Activated CD8-positive, alpha-beta memory T cell treated with anti-CD3 and anti-CD28 coated beads for 24 hours (primary cell): ENCODE measurements around the gene PGPEP1.
"Not testable (repeated sequence)": the region's sequence is repeated elsewhere in the genome, so short reads cannot be mapped to it uniquely, and the experiment has no call there.

Experiments
- DNase-seq: peaks from one replicate; pipeline ENCODE4 v3.0.0-alpha.2; 2020

The PGPEP1 gene

DNA sequence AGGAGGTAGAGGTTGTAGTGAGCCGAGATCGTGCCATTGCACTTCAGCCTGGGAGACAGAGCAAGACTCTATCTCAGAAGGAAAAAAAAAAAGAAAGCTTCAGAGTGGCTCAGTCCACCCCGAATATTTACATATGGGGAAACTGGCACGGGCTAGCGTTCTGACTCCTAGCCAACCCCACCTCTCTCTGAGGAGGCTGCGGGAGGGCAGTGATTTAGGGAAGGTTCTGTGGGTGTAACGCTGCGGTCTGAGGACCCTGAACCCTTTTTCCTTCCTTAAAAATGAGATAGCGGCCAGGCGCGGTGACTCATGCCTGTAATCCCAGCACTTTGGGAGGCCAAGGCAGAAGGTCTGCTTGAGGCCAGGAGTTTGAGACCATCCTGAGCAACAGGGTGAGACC, 52.0 kb downstream of the PGPEP1 start:
- DNase-seq, result no peak

GRCh38 chr19:18392926-18393325, 52.5 kb downstream of the PGPEP1 start:
- DNase-seq, result no peak

GRCh38 chr19:18393836-18394235, 53.4 kb downstream of the PGPEP1 start:
- no peak for DNase-seq

GRCh38 chr19:18396471-18397241, 56.3 kb downstream of the PGPEP1 start:
- DNase-seq, result no peak

DNA sequence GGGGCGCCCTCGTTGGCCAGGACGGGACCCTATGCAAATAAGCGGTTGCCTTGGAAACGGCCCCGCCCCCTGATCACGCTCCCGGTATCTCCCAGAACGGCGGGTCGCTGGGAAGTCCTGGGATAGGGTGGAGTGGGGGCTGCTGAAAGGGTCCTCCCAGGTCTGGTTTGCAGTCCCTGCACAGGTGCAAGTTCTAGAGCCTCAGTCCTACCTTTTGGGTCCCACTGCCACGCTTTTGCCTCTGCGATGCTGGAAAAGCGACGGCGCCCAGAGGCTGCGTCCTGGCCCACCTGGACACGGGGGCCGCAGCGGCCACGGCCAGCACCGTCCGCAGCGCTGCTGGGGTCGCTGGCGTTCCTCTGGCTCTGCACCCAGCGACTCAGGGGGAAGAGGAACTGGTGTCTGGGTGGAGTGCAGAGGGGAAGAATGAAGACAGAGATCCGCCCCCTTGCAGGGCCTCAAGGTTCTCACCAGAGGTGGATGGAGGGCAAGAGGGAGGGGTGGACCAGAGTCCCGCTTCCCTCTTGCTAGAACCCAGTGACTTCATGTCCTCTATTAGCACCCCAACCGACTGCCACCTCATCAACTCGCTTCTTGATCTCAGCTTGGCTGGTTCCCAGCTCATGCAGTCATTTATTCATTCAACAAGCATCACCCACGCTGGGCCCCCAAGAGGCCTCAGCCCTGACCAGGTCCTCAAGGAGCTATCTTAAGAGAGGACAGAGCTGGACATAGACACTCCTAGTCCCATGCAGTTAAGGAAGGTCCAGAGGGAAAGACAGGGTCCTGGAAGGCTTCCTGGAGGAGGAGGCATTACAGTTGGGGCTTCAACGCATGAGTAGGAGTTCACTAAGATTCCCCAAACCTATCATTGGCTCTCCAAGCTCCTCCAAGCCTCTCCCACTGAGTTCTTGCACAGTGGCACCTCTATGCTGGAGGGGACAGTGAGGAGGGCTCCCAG, 57.1 kb downstream of the PGPEP1 start, which contains the start of gene LRRC25:
TSS of gene LRRC25 (minus strand) at position 381 of the 961 bp plus-strand sequence. CDS start 659 bp downstream, outside the sequence.
- DNase-seq, result no peak

DNA sequence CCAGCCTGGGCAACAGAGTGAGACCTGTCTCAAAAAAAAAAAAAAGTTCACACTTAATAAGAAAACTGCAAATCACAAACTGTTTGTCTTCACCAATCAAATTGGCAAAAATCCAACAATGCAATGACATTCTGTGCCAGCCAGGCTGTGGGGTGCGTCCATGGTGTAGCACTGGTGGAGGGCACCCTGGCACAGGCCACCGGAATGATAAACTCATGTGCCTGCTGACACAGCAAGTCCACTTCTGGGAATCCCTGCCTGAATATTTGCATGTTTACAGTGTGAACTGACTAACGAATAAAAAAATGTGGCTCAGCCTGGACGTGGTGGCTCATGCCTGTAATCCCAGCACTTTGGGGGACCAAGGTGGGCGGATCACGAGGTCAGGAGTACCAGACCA, 58.6 kb downstream of the PGPEP1 start:
- no peak for DNase-seq

DNA sequence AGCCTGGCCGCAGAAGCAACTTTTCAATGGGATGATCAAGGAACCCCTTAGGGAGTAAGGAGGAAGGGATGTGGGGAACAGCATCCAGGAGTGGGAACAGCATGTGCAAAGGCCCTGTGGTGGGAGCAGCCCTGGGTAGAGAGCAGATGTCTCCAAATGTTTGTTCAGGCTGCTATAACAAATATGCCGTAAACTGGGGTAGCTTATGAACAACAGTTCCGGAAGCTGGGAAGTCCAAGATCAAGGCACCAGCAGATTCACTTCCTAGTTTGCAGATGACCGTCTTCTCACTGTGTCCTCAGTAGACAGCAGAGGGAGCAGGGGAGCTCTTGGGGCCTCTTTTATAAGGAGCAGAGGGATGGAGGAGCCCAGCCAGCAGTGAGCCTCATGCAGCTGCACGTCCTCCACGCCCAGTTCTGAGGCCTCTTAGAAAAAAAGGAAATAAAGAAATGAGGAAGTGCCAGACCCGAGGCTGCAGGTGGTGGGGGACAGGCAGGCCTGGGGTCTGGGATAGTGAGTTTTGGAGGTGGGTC, 61.2 kb downstream of the PGPEP1 start:
- no peak for DNase-seq

GRCh38 chr19:18402455-18403248, 62.3 kb downstream of the PGPEP1 start:
- DNase-seq, result not testable (repeated sequence)

GRCh38 chr19:18405754-18406153, 65.4 kb downstream of the PGPEP1 start:
- DNase-seq, result not testable (repeated sequence)

- DNase-seq, result no peak
Measured at GRCh38 chr19:18406749-18407148, 66.4 kb downstream of the PGPEP1 start.

DNA sequence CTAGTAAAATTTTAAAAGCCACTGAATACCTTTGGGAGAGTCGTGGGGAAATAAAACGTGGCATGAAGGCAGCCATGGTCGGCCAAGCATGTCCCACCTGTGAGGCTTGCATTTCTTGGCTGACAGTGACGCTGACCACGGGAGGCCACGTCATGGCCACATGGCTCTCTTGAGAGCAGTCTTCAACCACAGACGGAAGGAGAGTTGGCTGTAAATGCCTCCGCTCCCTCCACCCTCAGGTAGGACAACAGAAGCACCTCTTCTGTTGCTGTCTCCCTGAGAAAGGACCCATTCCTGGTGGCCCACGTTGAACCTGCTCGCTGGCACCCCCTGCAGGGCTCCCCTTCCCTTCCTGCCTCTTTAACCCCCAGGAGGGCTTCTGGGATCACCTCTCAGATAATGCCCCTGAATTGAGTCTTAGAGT, 67.7 kb downstream of the PGPEP1 start:
- DNase-seq, result peak; percentile 65

DNA sequence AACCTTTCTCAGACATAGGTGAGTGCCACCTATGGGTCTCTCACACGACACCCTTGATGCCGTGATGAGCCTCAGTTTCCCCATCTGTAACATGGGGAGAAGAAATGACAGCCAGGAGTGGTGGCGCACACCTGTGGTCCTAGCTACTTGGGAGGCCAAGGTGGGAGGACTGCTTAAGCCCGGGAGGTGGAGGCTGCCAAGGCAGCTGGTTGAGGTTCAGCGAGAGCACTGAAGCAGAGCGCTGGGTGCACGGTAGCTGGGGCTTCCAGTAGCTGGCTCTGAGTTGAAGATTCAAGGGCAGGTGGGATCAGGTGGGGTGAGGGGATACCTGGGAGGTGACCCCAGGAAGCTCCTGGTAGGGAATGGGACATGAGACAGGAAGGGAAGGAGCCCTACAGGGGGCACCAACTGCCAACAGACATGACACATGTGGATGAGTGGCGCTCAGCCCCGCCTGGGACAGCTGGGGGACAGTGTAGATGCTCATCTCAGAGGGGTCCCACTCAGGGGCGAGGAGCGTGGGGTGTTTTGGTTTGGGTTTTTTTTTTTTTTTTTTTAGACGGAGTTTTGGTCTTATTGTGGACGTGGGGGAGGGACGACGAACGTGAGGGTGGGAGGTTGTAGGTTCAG, 72.3 kb downstream of the PGPEP1 start:
- no peak for DNase-seq

DNA sequence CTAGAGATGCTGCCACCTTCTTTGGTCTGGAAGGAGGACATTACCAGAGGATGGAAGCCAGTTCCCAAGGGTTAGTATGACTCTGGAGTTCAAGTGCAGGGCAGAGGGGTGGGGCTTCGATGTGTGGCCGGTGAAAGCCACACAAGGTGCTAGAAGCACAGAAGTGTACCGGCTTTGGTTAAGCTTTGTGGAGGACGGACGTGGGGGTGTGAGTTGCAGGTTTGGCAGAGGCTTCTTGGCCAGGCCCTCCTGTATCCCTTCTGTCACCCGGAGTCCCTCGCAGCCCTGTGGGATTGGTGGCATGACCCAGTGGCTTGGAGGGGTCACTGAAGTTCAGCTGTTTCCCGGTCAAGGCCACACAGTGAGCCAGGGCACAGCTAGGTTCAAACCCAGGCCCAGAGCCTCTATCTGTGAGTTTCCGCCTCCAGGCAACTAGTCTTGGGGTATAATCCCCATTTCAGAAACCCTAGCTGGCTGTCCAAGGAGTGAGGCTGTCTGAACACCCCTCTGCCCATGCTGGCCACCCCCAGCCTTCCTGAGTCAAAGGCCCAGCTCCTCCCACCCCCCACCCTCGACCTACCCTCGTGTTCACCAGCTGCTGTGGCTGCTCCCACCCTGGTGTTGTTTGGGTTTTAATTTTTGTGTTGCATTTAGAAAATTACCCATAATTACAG, 74.2 kb downstream of the PGPEP1 start:
- peak; percentile 60 for DNase-seq

GRCh38 chr19:18415178-18415867, 74.9 kb downstream of the PGPEP1 start:
- peak; percentile 64 for DNase-seq

GRCh38 chr19:18416778-18417249, 76.4 kb downstream of the PGPEP1 start:
- DNase-seq, result no peak

GRCh38 chr19:18417250-18418028, 77.0 kb downstream of the PGPEP1 start:
- peak; percentile 78 for DNase-seq

GRCh38 chr19:18418029-18418482, 77.7 kb downstream of the PGPEP1 start:
- peak; percentile 76 for DNase-seq

DNA sequence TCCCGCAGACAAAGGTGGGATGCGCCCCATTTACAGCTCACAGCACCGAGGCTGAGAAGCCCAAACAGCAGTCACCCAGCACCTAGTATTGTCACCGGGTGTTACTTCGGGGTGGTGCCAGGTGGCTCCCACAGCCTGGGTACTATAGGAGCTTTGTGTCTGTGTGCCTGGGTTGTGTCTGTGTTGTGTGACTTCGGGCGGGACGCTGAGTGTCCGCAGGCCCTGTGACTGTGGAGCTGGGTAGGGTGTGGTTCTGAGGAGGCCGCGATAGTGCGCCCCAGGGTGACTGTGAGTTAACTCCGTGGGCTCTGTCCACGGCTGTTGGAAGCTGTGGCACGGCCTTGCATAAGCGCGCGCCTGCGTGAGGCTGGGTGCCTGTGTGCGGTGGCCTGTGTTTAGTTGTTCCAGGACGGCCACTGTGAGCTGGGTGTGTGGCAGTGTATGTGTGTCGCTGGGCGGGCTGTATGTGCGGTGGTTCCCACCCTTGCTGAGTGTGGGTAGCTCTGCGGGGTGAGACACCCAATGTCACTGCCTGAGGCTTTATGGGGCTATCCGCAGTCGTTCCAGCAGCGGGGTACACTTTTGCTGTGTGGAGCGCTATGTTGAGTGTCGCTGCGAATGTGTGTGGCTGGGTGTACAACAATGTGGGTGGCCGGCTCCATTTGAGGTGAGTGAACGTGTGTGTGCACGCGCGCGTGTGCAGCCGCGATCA, 78.2 kb downstream of the PGPEP1 start:
- DNase-seq, result no peak

DNA sequence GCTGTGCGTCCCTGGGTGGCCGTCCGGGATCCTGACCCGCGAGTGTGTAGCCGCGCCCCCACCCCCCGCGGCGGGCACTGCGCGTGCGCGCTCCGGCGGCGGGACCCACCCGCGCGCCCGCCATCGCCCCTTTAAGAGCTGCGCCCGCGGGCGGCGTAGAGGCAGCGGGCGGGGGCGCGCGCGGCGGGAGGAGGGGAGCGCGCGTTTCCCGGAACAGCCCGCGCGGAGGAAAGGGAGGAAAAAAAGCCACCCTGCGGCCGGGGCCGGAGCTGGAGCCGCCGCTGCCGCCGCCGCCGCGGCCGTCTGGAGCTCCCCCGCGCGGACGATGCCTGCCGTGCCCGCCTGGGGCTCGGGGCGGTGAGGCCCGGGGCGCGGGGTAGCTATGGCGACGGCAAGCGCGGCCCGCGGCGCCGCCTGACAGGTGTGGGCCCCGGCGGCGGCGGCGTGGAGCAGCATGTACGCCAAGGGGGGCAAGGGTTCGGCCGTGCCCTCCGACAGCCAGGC, 78.8 kb downstream of the PGPEP1 start, which contains the start of gene SSBP4:
TSS of gene SSBP4 (plus strand) at position 204 of the 504 bp plus-strand sequence. CDS start at position 455, 251 bp downstream.
- peak; percentile 88 for DNase-seq
